Urinary bladder (tissue), 4 donors: ENCODE data around the gene BMP10. TPM values are rescaled to one million over a fixed set of nuclear protein-coding genes. Genes with fewer than 3 reads are reported as not detected.
"Not testable (repeated sequence)": the region's sequence is repeated elsewhere in the genome, so short reads cannot be mapped to it uniquely, and the experiment has no call there.

Experiments used
- DNase-seq: peaks from one replicate; pipeline ENCODE4 v3.0.0-alpha.2; 2015; ENCODE audit errors: extremely low spot score
- H3K27ac ChIP-seq: one replicate; pipeline ENCODE4 v1.5.1; 2013; ENCODE audit warnings: low read depth, mild to moderate bottlenecking, moderate library complexity
- H3K36me3 ChIP-seq: one replicate; pipeline ENCODE4 v1.6.1; 2013; ENCODE audit warnings: mild to moderate bottlenecking, moderate library complexity; ENCODE audit not compliant: insufficient read depth
- H3K4me1 ChIP-seq: one replicate; pipeline ENCODE4 v1.6.1; 2013; ENCODE audit warnings: mild to moderate bottlenecking, moderate library complexity; ENCODE audit not compliant: insufficient read depth
- H3K4me3 ChIP-seq: one replicate; pipeline ENCODE4 v1.5.1; 2013; ENCODE audit warnings: low read depth, low read length
- WGBS: extraction: QIAGEN DNeasy Blood & Tissue Kit; methylation state at CpG from one replicate; pipeline ENCODE4 v1.1.7; 2013; 5-methylcytosine and 5-hydroxymethylcytosine counted together
- polyA plus RNA-seq: library from polyadenylated mRNA; stranded (reverse); fragments of 200-250 nt; gene quantifications from one replicate; pipeline ENCODE4 v1.2.3, GENCODE V29; 2013
- total RNA-seq: library from RNA; depleted of rRNA; stranded (reverse); fragments of >200 nt; gene quantifications from one replicate; pipeline ENCODE4 v1.2.3, GENCODE V29; 2014
- donor health status: healthy with polysubstance abuse.
- donor health status: healthy.

Gene BMP10
- total and polyA plus RNA-seq, 2 donors, result not detected

GRCh38 chr2:68907920-68908253 lies 36.7 kb upstream of the BMP10 start:
- H3K4me3 ChIP-seq, result no peak overlapping the region
- no peak for DNase-seq
- H3K4me1 ChIP-seq, result no peaks in the 10 kb centered on the region
- no peaks in the 10 kb centered on the region for H3K36me3 ChIP-seq
- 81% methylated on average over 4 of the region's 4 CpGs for WGBS
- H3K27ac ChIP-seq, result no peak overlapping the region

- Histone ChIP-seq H3K27ac (no peak overlapping the region), H3K36me3 (no peaks in the 10 kb centered on the region), H3K4me3 (no peak overlapping the region), H3K4me1 (no peaks in the 10 kb centered on the region)
- DNase-seq, result no peak
- WGBS, result 94% methylated on average over 5 of the region's 5 CpGs
These were observed 36.2 kb upstream of the BMP10 start for GRCh38 chr2:68907232-68907919.

- H3K4me3 ChIP-seq, result no peak overlapping the region
- 91% methylated on average over 3 of the region's 3 CpGs for WGBS
- H3K36me3 ChIP-seq, result no peaks in the 10 kb centered on the region
- DNase-seq, result no peak
- no peaks in the 10 kb centered on the region for H3K4me1 ChIP-seq
- no peak overlapping the region for H3K27ac ChIP-seq
These were observed 35.5 kb upstream of the BMP10 start for GRCh38 chr2:68906716-68907115.

DNA sequence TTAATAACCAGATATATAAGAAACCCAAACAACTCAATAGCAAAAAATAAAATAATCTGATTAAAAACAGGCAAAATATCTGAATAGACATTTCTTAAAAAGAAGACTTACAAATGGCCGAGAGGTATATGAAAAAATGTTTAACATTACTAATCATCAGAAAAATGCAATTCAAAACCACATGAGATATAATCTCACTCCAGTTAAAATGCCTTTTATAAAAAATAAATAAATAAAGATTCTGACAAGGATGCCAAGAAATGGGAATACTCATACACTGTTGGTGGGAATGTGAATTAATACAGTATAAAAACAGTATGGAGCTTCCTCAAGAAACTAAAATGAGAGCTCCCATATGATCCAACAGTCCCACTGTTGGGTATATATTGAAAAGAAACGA lies 33.9 kb upstream of the BMP10 start:
- DNase-seq, result no peak
- no peaks in the 10 kb centered on the region for H3K4me1 ChIP-seq
- 77% methylated on average over 2 of the region's 2 CpGs for WGBS
- H3K4me3 ChIP-seq, result no peak overlapping the region
- H3K36me3 ChIP-seq, result no peaks in the 10 kb centered on the region
- H3K27ac ChIP-seq, result no peak overlapping the region

GRCh38 chr2:68901561-68901960 lies 30.4 kb upstream of the BMP10 start:
- Histone ChIP-seq H3K4me3 (no peak overlapping the region), H3K4me1 (no peaks in the 10 kb centered on the region), H3K36me3 (no peaks in the 10 kb centered on the region), H3K27ac (no peak overlapping the region)
- WGBS, result 88% methylated on average over 1 of the region's 1 CpG
- DNase-seq, result no peak

GRCh38 chr2:68901199-68901514 lies 30.0 kb upstream of the BMP10 start:
- WGBS, result 80% methylated on average over 4 of the region's 4 CpGs
- H3K27ac ChIP-seq, result no peak overlapping the region
- no peak for DNase-seq
- no peak overlapping the region for H3K4me3 ChIP-seq
- no peaks in the 10 kb centered on the region for H3K4me1 ChIP-seq
- no peaks in the 10 kb centered on the region for H3K36me3 ChIP-seq

DNA sequence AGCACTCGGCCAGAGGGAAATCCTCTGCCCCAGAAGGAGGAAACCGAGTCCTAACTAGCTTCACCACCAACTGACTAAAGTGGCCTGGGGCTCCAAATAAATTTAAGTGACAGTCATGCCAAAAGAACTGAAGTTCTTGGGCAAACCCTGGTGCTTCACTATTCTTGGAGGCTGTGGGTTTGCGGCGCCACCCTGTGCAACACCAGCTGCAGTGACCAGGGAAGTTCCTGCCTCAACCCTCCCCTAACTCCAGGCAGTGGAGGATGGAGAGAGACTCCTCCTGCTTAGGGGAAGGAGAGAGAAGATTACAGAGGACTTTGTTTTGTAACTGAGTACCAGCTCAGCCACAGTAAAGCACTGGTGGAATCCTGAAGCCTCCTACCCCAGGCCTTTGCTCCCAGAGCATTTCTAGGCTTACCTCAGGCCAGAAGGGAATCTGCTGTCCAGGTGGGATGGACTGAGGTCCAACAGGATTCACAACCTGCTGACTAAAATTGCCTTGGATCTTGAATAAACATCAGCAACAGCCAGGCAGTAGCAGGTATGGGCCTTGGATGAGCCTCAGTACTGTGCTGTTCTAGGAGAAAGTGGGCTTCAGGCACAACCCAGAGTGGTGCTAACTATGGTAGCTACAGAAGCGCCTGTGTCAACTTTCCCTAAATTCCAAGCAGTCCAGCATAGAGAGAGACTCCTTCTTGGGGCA lies 29.4 kb upstream of the BMP10 start:
- Histone ChIP-seq H3K36me3 (no peaks in the 10 kb centered on the region), H3K4me1 (no peaks in the 10 kb centered on the region), H3K4me3 (no peak overlapping the region), H3K27ac (no peak overlapping the region)
- no peak for DNase-seq
- 93% methylated on average over 5 of the region's 5 CpGs for WGBS

DNA sequence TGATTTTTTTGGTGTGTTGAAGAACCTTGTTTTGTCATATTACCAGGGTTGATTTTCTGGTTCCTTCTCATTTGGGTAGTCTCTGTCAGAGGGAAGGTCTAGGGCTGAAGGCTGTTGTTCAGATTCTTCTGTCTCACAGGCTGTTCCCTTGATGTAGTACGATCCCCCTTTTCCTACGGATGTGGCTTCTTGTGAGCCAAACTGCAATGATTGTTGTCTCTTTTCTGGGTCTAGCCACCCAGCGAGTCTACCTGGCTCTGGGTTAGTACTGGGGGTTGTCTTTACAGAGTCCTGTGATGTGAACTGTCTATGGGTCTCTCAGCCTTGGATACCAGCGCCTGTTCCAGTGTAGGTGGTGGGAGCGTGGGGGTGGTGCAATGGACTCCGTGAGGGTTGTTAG lies 24.8 kb upstream of the BMP10 start:
- not testable (repeated sequence) for H3K36me3 ChIP-seq, H3K4me3 ChIP-seq, DNase-seq, H3K27ac ChIP-seq, H3K4me1 ChIP-seq
- WGBS, result 96% methylated on average over 6 of the region's 6 CpGs

DNA sequence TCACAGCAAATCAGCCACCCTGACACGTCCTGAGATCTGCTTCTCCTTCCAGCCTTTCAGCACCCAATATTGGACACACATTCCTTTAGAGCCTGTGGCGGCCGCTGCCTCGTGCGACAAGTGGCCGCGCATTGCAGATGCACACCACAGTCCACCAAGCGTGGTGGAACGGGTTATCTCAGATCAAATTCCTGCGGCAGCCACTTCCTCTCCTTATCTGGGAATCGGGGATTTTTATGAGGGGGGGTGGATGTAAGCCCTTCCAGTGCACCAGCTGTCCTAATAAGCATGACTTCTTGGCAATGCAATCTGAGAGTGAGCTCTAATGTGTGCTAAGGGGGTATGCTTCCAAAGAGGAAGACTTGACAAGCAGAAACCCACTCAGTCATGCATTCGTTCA lies 18.3 kb upstream of the BMP10 start:
- Histone ChIP-seq H3K4me3 (no peak overlapping the region), H3K27ac (no peak overlapping the region), H3K4me1 (no peaks in the 10 kb centered on the region), H3K36me3 (no peaks in the 10 kb centered on the region)
- DNase-seq, result no peak
- 30% methylated on average over 12 of the region's 12 CpGs for WGBS

DNA sequence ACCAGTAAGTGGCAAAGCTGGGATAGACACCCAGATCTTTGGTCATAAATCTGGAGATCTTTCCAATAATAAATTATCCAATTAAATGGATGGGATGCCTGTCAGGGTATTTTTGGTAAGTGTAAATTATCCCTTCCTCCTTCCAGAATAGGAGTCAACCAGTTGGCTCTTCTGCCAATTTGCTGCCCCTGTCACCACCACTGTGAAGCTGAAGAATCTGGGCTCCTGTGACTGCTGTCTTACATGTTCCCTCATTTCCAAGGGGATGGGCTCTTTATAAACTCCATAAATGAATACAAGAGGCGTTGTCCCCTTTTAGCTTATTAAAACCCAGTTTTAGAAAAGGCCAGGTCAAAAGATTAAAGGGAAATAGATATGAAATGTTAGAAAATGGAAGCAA lies 17.8 kb upstream of the BMP10 start:
- H3K4me3 ChIP-seq, result no peak overlapping the region
- no peaks in the 10 kb centered on the region for H3K36me3 ChIP-seq
- no peak overlapping the region for H3K27ac ChIP-seq
- no peaks in the 10 kb centered on the region for H3K4me1 ChIP-seq
- 70% methylated on average over 1 of the region's 1 CpG for WGBS
- DNase-seq, result no peak

DNA sequence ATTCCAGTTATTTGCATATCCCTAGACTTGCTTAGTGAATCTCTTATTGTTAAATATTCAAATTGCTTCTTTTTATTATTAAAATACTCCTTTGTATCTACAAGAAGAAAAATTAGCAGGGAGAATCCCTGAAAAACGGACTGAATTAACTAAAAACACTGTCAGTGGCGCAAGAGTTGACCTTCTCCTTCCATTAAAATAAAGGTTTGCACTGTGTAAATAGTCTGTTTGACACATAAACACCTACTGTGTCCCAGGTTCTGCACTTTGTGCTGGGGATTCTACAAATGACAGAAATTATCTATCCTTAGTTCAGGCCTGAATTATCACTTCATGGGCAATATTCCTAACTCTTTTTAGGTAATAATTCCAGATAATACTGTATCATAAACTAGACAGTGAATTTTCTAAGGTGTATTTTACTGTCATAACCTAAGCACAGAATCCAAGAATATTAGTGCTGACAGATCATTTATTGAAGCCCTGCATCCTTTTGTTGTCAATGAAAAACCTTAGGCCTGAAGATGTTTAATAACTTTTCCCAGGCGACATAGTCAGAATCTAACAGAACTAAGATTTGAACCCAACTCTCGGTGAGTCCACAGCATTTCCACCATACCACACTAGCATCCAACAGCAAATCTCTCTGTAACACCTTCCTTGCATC lies 17.0 kb upstream of the BMP10 start:
- DNase-seq, result no peak
- H3K4me3 ChIP-seq, result no peak overlapping the region
- H3K36me3 ChIP-seq, result no peaks in the 10 kb centered on the region
- no peaks in the 10 kb centered on the region for H3K4me1 ChIP-seq
- H3K27ac ChIP-seq, result no peak overlapping the region
- 91% methylated on average over 4 of the region's 4 CpGs for WGBS

GRCh38 chr2:68885811-68886075 lies 14.5 kb upstream of the BMP10 start:
- DNase-seq, result no peak
- H3K27ac ChIP-seq, result no peak overlapping the region
- 79% methylated on average over 3 of the region's 3 CpGs for WGBS
- no peaks in the 10 kb centered on the region for H3K4me1 ChIP-seq
- H3K36me3 ChIP-seq, result no peaks in the 10 kb centered on the region
- no peak overlapping the region for H3K4me3 ChIP-seq

DNA sequence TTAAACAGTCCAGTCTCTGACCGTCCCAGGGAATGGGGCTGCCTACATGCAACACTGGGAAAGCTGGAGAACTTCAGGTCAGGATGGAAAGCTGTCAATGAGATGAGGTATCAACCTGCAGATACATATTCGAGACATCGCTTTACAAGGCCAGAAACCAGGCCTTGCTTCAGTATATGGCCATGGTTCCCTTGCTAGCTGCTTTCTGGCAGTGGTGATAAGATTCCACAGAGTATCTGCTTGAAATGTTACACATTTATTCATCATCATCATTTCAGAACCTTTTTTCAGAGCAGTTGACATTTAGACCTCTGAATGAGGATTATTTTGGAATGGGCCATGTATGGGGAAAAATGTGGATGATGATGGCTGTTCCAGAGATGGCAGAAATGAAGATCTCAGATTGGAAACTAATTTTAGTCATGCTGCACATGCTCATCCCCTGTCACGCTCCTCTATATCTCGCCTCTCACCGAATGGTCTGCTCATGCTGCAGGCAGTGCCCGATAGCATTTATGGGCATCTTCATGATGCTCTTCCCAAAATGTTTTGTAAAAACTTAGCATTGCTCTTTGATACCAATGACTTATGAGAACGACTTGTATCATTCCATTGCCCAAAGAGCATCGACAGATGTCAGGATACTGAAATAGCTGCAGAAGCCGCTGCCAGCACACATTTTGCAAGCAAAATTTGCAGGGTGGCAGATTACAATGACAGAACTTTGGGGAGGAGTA lies 14.0 kb upstream of the BMP10 start:
- Histone ChIP-seq H3K27ac (no peak overlapping the region), H3K4me1 (no peaks in the 10 kb centered on the region), H3K4me3 (no peak overlapping the region), H3K36me3 (no peaks in the 10 kb centered on the region)
- WGBS, result 95% methylated on average over 10 of the region's 10 CpGs
- no peak for DNase-seq

DNA sequence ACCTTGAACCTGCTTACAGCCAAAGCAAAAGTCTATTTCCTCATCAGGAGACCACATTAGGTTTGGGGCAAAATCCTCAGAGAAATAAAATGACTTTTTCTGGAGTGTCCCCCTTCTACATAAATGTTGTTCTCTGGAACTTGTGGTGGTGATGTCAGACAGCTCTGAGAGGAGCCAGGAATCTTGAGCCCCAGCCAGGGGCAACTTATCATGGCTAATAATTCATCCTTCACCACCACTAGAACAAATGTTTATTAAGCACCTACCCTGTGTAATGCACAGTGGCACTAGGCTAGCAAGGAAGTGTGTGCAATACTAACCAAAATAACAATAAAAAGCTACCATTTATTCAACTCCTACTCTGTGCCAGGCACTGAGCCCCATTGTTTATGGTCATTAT lies 9.0 kb upstream of the BMP10 start:
- no peaks in the 10 kb centered on the region for H3K36me3 ChIP-seq
- H3K4me3 ChIP-seq, result no peak overlapping the region
- DNase-seq, result no peak
- H3K4me1 ChIP-seq, result no peaks in the 10 kb centered on the region
- H3K27ac ChIP-seq, result no peak overlapping the region
